ENCODE data around the gene MAN2A2. TPM values are rescaled to one million over a fixed set of nuclear protein-coding genes. Genes with fewer than 3 reads are reported as not detected.

MAN2A2 gene
- total RNA-seq, 4 donors from 2014 or later, result 56.8 to 124 (median 92.4) TPM

GRCh38 chr15:90866161-90866715 lies 36.9 kb upstream of the MAN2A2 start:
- Histone ChIP-seq H3K9me3 (no peaks in the 10 kb centered on the region), H3K27me3 (no peaks in the 10 kb centered on the region), H3K4me3 (no peak overlapping the region), H3K4me1 (peaks cover 7 to 27% of the 10 kb centered on the region in 2 donors), H3K27ac (no peak overlapping the region), H3K36me3 (no peaks in the 10 kb centered on the region)
- intact Hi-C loops (cut with DNase I; ENCODE audit: low total_unique reads), result no loop called here
- TF ChIP-seq POLR2A (IDR thresholded peaks at IDR 0.05), result no peak
- no peak for TF ChIP-seq CTCF (IDR thresholded peaks at IDR 0.05 in 4 of 5, conservative IDR thresholded peaks at IDR 0.05 in 1 of 5)
- ATAC-seq (no peak), DNase-seq (no peak)
- in situ Hi-C loops (cut with MboI; ENCODE audit: low sequenced_read_pairs in 4 of 4), result no loop called here

GRCh38 chr15:90866800-90867199 lies 36.3 kb upstream of the MAN2A2 start:
- Histone ChIP-seq H3K27me3 (no peaks in the 10 kb centered on the region), H3K9me3 (no peaks in the 10 kb centered on the region), H3K4me3 (no peak overlapping the region), H3K4me1 (peaks cover 7 to 27% of the 10 kb centered on the region in 2 donors), H3K27ac (no peak overlapping the region), H3K36me3 (no peaks in the 10 kb centered on the region)
- in situ Hi-C loops (cut with MboI; ENCODE audit: low sequenced_read_pairs in 4 of 4) (no loop called here), intact Hi-C loops (cut with DNase I; ENCODE audit: low total_unique reads) (no loop called here)
- no peak for ATAC-seq
- DNase-seq, result no peak
- TF ChIP-seq POLR2A (IDR thresholded peaks at IDR 0.05), result no peak
- no peak for TF ChIP-seq CTCF (IDR thresholded peaks at IDR 0.05 in 4 of 5, conservative IDR thresholded peaks at IDR 0.05 in 1 of 5)

GRCh38 chr15:90868261-90868689 lies 34.8 kb upstream of the MAN2A2 start, which contains the start of gene FURIN:
Gene FURIN, plus strand, starts transcription at chr15:90868588. Its CDS starts 7,153 bp downstream, at chr15:90875741.
- intact Hi-C loops (cut with DNase I; ENCODE audit: low total_unique reads), result no loop called here
- TF ChIP-seq CTCF (IDR thresholded peaks at IDR 0.05 in 4 of 5, conservative IDR thresholded peaks at IDR 0.05 in 1 of 5) (no peak), POLR2A (IDR thresholded peaks at IDR 0.05) (no peak)
- DNase-seq (no peak), ATAC-seq (no peak)
- Histone ChIP-seq H3K9me3 (no peaks in the 10 kb centered on the region), H3K4me3 (no peak within 1 kb of the TSS), H3K36me3 (no peaks in the 10 kb centered on the region), H3K4me1 (peaks cover 17 to 28% of the 10 kb centered on the region in 2 donors), H3K27me3 (no peaks in the 10 kb centered on the region), H3K27ac (peak within 1 kb of the TSS; percentile 93 to 98 (median 96))
- in situ Hi-C loops (cut with MboI; ENCODE audit: low sequenced_read_pairs in 4 of 4), result no loop called here

- Histone ChIP-seq H3K4me1 (peaks cover 25 to 36% of the 10 kb centered on the region in 2 donors), H3K36me3 (no peaks in the 10 kb centered on the region), H3K27ac (peak overlapping the region; percentile 93 to 98 (median 96)), H3K4me3 (no peak overlapping the region), H3K27me3 (no peaks in the 10 kb centered on the region), H3K9me3 (no peaks in the 10 kb centered on the region)
- DNase-seq, result no peak
- no peak for TF ChIP-seq POLR2A (IDR thresholded peaks at IDR 0.05)
- TF ChIP-seq CTCF (IDR thresholded peaks at IDR 0.05 in 4 of 5, conservative IDR thresholded peaks at IDR 0.05 in 1 of 5), result no peak
- intact Hi-C loops (cut with DNase I; ENCODE audit: low total_unique reads) (no loop called here), in situ Hi-C loops (cut with MboI; ENCODE audit: low sequenced_read_pairs in 4 of 4) (no loop called here)
- no peak for ATAC-seq
Observed at GRCh38 chr15:90869140-90869541, 34.0 kb upstream of the MAN2A2 start.
